Astrocyte (in vitro differentiated cells and primary cell): ENCODE measurements around the gene P3H2. TPM values are rescaled to one million over a fixed set of nuclear protein-coding genes. Genes with fewer than 3 reads are reported as not detected.

Source experiments
- DNase-seq: peaks from one replicate; pipeline ENCODE4 v3.0.0-alpha.2; 2010; ENCODE audit warnings: low read depth
- FAIRE-seq: peaks from 2 replicates; lab custom pipeline; 2011; peaks lifted over from hg19 to GRCh38; lab: Jason Lieb, UNC
- H2AFZ ChIP-seq: 2 replicates; pipeline ENCODE4 v1.6.0; 2012; ENCODE audit warnings: low read depth, low read length, inconsistent platforms
- H3K27ac ChIP-seq: 2 replicates; pipeline ENCODE4 v1.5.1; 2011; ENCODE audit warnings: low read depth, low read length, inconsistent platforms
- H3K27me3 ChIP-seq: 2 replicates; pipeline ENCODE4 v1.6.0; 2011; ENCODE audit warnings: low read length, inconsistent platforms; ENCODE audit not compliant: insufficient read depth
- H3K36me3 ChIP-seq: 2 replicates; pipeline ENCODE4 v1.5.1; 2011; ENCODE audit warnings: low read length, inconsistent platforms; ENCODE audit not compliant: insufficient read depth
- H3K4me1 ChIP-seq: 2 replicates; pipeline ENCODE4 v1.5.1; 2011; ENCODE audit warnings: low read length, inconsistent platforms; ENCODE audit not compliant: insufficient read depth
- H3K4me2 ChIP-seq: 2 replicates; pipeline ENCODE4 v1.6.0; 2012; ENCODE audit warnings: low read length, inconsistent platforms
- H3K4me3 ChIP-seq: 2 replicates; pipeline ENCODE4 v1.5.1; 2011; ENCODE audit warnings: low read depth, mild to moderate bottlenecking, low read length, inconsistent platforms; ENCODE audit not compliant: insufficient read depth
- H3K79me2 ChIP-seq: 2 replicates; pipeline ENCODE4 v1.6.0; 2012; ENCODE audit warnings: mild to moderate bottlenecking, low read length, inconsistent platforms; ENCODE audit not compliant: insufficient read depth
- H3K9ac ChIP-seq: 2 replicates; pipeline ENCODE4 v1.6.0; 2012; ENCODE audit warnings: mild to moderate bottlenecking, low read length, inconsistent platforms
- H3K9me3 ChIP-seq: 2 replicates; pipeline ENCODE4 v1.5.1; 2012; ENCODE audit warnings: low read depth, mild to moderate bottlenecking, low read length, inconsistent platforms; ENCODE audit not compliant: insufficient read depth
- H4K20me1 ChIP-seq: 2 replicates; pipeline ENCODE4 v1.6.0; 2012; ENCODE audit warnings: low read length, inconsistent platforms; ENCODE audit not compliant: insufficient read depth
- H3K27ac Mint-ChIP-seq: one replicate; pipeline ENCODE4 v1.8.0; 2021; ENCODE audit warnings: mild to moderate bottlenecking, mixed read lengths; ENCODE audit not compliant: unreplicated experiment
- H3K27me3 Mint-ChIP-seq: one replicate; pipeline ENCODE4 v1.8.0; 2021; ENCODE audit warnings: low read depth, mixed read lengths; ENCODE audit not compliant: unreplicated experiment
- H3K36me3 Mint-ChIP-seq: one replicate; pipeline ENCODE4 v1.8.0; 2021; ENCODE audit warnings: low read depth, mixed read lengths; ENCODE audit not compliant: unreplicated experiment
- H3K4me1 Mint-ChIP-seq: one replicate; pipeline ENCODE4 v1.8.0; 2021; ENCODE audit warnings: low read depth, mixed read lengths; ENCODE audit not compliant: unreplicated experiment
- H3K4me3 Mint-ChIP-seq: one replicate; pipeline ENCODE4 v1.8.0; 2021; ENCODE audit warnings: mild to moderate bottlenecking, moderate library complexity, mixed read lengths; ENCODE audit not compliant: unreplicated experiment
- H3K9me3 Mint-ChIP-seq: one replicate; pipeline ENCODE4 v1.8.0; 2021; ENCODE audit warnings: mild to moderate bottlenecking, mixed read lengths; ENCODE audit not compliant: unreplicated experiment
- EZH2 ChIP-seq: IDR thresholded peaks from 2 replicates; pipeline ENCODE4 v1.6.1; 2012; ENCODE audit warnings: mild to moderate bottlenecking, low read length, inconsistent platforms; ENCODE audit not compliant: insufficient read depth
- total RNA-seq: library from RNA; stranded (reverse); gene quantifications from 2 replicates; pipeline ENCODE4 v1.2.1, GENCODE V29; 2021
- TF ChIP-seq, protein P1 (sequence below): IDR thresholded peaks from 2 replicates; pipeline ENCODE4 v1.5.1; 2011; ENCODE audit warnings: low read depth, mild to moderate bottlenecking, inconsistent platforms, low read length, moderate library complexity; ENCODE audit not compliant: insufficient read depth

The P3H2 gene
- total RNA-seq, 1 donor from 2014 or later, result 57.7 TPM

GRCh38 chr3:190019844-190020243 lies 100.9 kb downstream of the P3H2 start:
- no peak overlapping the region for H3K4me3 ChIP-seq
- H2AFZ ChIP-seq, result no peak overlapping the region
- DNase-seq (no peak), FAIRE-seq (no peak)
- Mint-ChIP-seq H3K9me3 (no peaks in the 10 kb centered on the region), H3K4me1 (peaks cover 30% of the 10 kb centered on the region), H3K27ac (no peak overlapping the region), H3K27me3 (no peaks in the 10 kb centered on the region), H3K36me3 (no peaks in the 10 kb centered on the region), H3K4me3 (no peak overlapping the region)
- TF ChIP-seq, protein P1, sequence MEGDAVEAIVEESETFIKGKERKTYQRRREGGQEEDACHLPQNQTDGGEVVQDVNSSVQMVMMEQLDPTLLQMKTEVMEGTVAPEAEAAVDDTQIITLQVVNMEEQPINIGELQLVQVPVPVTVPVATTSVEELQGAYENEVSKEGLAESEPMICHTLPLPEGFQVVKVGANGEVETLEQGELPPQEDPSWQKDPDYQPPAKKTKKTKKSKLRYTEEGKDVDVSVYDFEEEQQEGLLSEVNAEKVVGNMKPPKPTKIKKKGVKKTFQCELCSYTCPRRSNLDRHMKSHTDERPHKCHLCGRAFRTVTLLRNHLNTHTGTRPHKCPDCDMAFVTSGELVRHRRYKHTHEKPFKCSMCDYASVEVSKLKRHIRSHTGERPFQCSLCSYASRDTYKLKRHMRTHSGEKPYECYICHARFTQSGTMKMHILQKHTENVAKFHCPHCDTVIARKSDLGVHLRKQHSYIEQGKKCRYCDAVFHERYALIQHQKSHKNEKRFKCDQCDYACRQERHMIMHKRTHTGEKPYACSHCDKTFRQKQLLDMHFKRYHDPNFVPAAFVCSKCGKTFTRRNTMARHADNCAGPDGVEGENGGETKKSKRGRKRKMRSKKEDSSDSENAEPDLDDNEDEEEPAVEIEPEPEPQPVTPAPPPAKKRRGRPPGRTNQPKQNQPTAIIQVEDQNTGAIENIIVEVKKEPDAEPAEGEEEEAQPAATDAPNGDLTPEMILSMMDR, result no peak
- no peak for TF ChIP-seq EZH2
- H3K9ac ChIP-seq, result no peak overlapping the region
- no peak overlapping the region for H3K27ac ChIP-seq
- H3K4me2 ChIP-seq, result no peak overlapping the region
- H3K27me3 ChIP-seq, result no peaks in the 10 kb centered on the region
- no peaks in the 10 kb centered on the region for H3K79me2 ChIP-seq
- H4K20me1 ChIP-seq, result no peaks in the 10 kb centered on the region
- H3K36me3 ChIP-seq, result no peaks in the 10 kb centered on the region
- H3K4me1 ChIP-seq, result peaks cover 13% of the 10 kb centered on the region
- no peaks in the 10 kb centered on the region for H3K9me3 ChIP-seq

GRCh38 chr3:190019006-190019405 lies 101.7 kb downstream of the P3H2 start:
- Histone ChIP-seq H3K9ac (no peak overlapping the region), H3K4me2 (no peak overlapping the region), H3K4me1 (peaks cover 8% of the 10 kb centered on the region), H3K27ac (no peak overlapping the region), H4K20me1 (no peaks in the 10 kb centered on the region), H3K9me3 (no peaks in the 10 kb centered on the region), H2AFZ (no peak overlapping the region), H3K27me3 (no peaks in the 10 kb centered on the region), H3K36me3 (no peaks in the 10 kb centered on the region), H3K4me3 (no peak overlapping the region), H3K79me2 (no peaks in the 10 kb centered on the region)
- peaks cover 34% of the 10 kb centered on the region for H3K4me1 Mint-ChIP-seq
- FAIRE-seq (no peak), DNase-seq (no peak)
- no peak overlapping the region for H3K4me3 Mint-ChIP-seq
- H3K27me3 Mint-ChIP-seq, result no peaks in the 10 kb centered on the region
- H3K27ac Mint-ChIP-seq, result no peak overlapping the region
- H3K36me3 Mint-ChIP-seq, result no peaks in the 10 kb centered on the region
- TF ChIP-seq, protein P1, result no peak
- no peak for TF ChIP-seq EZH2
- H3K9me3 Mint-ChIP-seq, result no peaks in the 10 kb centered on the region

- no peak overlapping the region for H3K27ac Mint-ChIP-seq
Observed at GRCh38 chr3:190018460-190018859, 102.2 kb downstream of the P3H2 start.

More at GRCh38 chr3:190018460-190018859, 102.2 kb downstream of the P3H2 start:
- DNase-seq (no peak), FAIRE-seq (no peak)
- H3K36me3 Mint-ChIP-seq, result no peaks in the 10 kb centered on the region
- Histone ChIP-seq H3K27ac (no peak overlapping the region), H3K79me2 (no peaks in the 10 kb centered on the region), H3K27me3 (no peaks in the 10 kb centered on the region), H3K4me1 (peaks cover 8% of the 10 kb centered on the region), H3K4me2 (no peak overlapping the region), H2AFZ (no peak overlapping the region), H3K36me3 (no peaks in the 10 kb centered on the region), H3K4me3 (no peak overlapping the region), H4K20me1 (no peaks in the 10 kb centered on the region), H3K9me3 (no peaks in the 10 kb centered on the region), H3K9ac (no peak overlapping the region)
- H3K4me1 Mint-ChIP-seq, result peaks cover 36% of the 10 kb centered on the region
- H3K9me3 Mint-ChIP-seq, result no peaks in the 10 kb centered on the region
- H3K27me3 Mint-ChIP-seq, result no peaks in the 10 kb centered on the region
- TF ChIP-seq, protein P1, result no peak
- no peak for TF ChIP-seq EZH2
- no peak overlapping the region for H3K4me3 Mint-ChIP-seq
